ENCODE results near the gene HAPSTR1. TPM values are rescaled to one million over a fixed set of nuclear protein-coding genes. Genes with fewer than 3 reads are reported as not detected.
A peak's percentile ranks its signal among the peaks of the same experiment; 100 is the strongest.

The HAPSTR1 gene
- polyA plus RNA-seq, 1 of the 3 experiments (the other 2 are of a cell fraction) = 7.0 TPM

- ChIA-PET POLR2A (no interaction called here), CTCF (interaction anchor here (1.1 to 2.2 kb wide), 4 partner anchors 9 to 197 kb away, joined by 3 to 5 read pairs (median 4); no protein-coding TSS in a partner anchor)
- H3K9me2 ChIP-seq = no peaks in the 10 kb centered on the region
- no peaks in the 10 kb centered on the region for H3K27me3 ChIP-seq (ENCODE audit: insufficient read depth)
- H3K4me2 ChIP-seq = peak overlapping the region; percentile 20; the same call in 1 of the 2 replicates
- H4K20me1 ChIP-seq (ENCODE audit: insufficient read depth) = no peaks in the 10 kb centered on the region
- H3K36me3 ChIP-seq (replicated peaks in 1 of 2; ENCODE audit: control insufficient read depth in 1 of 2, insufficient read depth in 2 of 2, low read length in 1 of 2) = no peaks in the 10 kb centered on the region
- H2AFZ ChIP-seq (ENCODE audit: low read depth) = no peak overlapping the region; the same call in 1 of the 2 replicates
- no peaks in the 10 kb centered on the region for H3K9me3 ChIP-seq
- H3K27ac ChIP-seq (ENCODE audit: low read depth in 2 of 2, low read length in 1 of 2) = peak overlapping the region; percentile 13 to 45; a peak in 3 of 4 replicates
- H3K79me2 ChIP-seq (ENCODE audit: insufficient read depth) = no peaks in the 10 kb centered on the region
- peaks cover 5 to 11% of the 10 kb centered on the region in 2 experiments; a peak in 2 of 4 replicates for H3K4me1 ChIP-seq (ENCODE audit: control insufficient read depth in 1 of 2, insufficient read depth in 2 of 2, low read depth in 1 of 2, low read length in 1 of 2)
- DNase-seq = peak; percentile 37
- TF ChIP-seq ZBTB33 (IDR thresholded peaks at IDR 0.05; ENCODE audit: borderline replicate concordance, low read depth) = no peak
- TF ChIP-seq TAF1 (IDR thresholded peaks at IDR 0.05; ENCODE audit: borderline replicate concordance, low read depth, low read length) = no peak
- TF ChIP-seq EP300 (IDR thresholded peaks at IDR 0.05; ENCODE audit: borderline replicate concordance in 1 of 2, low read depth in 1 of 2, low read length in 1 of 2) = peak; percentile 10 to 48; a peak in 1 of 4 replicates
- TF ChIP-seq POLR2AphosphoS5 (IDR thresholded peaks at IDR 0.05; ENCODE audit: low read depth, low read length) = peak; percentile 47; the same call in 1 of the 2 replicates
- TF ChIP-seq TEAD4 (IDR thresholded peaks at IDR 0.05; ENCODE audit: borderline replicate concordance, insufficient read depth) = no peak
- peak; percentile 59 for TF ChIP-seq FOSL2 (IDR thresholded peaks at IDR 0.05; ENCODE audit: borderline replicate concordance, low read depth)
- no peak for TF ChIP-seq NRF1 (IDR thresholded peaks at IDR 0.05; ENCODE audit: low read depth, low read length)
- TF ChIP-seq, protein P1, sequence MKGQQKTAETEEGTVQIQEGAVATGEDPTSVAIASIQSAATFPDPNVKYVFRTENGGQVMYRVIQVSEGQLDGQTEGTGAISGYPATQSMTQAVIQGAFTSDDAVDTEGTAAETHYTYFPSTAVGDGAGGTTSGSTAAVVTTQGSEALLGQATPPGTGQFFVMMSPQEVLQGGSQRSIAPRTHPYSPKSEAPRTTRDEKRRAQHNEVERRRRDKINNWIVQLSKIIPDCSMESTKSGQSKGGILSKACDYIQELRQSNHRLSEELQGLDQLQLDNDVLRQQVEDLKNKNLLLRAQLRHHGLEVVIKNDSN (IDR thresholded peaks at IDR 0.05; ENCODE audit: borderline replicate concordance, low read depth) = no peak; the same call in 1 of the 2 replicates
- TF ChIP-seq NFIC (IDR thresholded peaks at IDR 0.05; ENCODE audit: borderline replicate concordance) = peak; percentile 47; the same call in 1 of the 2 replicates
- no peak for TF ChIP-seq RCOR1 (IDR thresholded peaks at IDR 0.05; ENCODE audit: low read length)
- TF ChIP-seq, protein P2, sequence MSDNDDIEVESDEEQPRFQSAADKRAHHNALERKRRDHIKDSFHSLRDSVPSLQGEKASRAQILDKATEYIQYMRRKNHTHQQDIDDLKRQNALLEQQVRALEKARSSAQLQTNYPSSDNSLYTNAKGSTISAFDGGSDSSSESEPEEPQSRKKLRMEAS (IDR thresholded peaks at IDR 0.05; ENCODE audit: low read depth) = peak; percentile 62; the same call in 1 of the 2 replicates
- TF ChIP-seq PBX3 (IDR thresholded peaks at IDR 0.05) = peak; percentile 77
- no peak for TF ChIP-seq GABPA (IDR thresholded peaks at IDR 0.05; ENCODE audit: low read depth)
- no peak for TF ChIP-seq SMC3 (IDR thresholded peaks at IDR 0.05; ENCODE audit: low read depth, low read length)
- TF ChIP-seq RXRA (IDR thresholded peaks at IDR 0.05; ENCODE audit: borderline replicate concordance, low read depth) = no peak
- TF ChIP-seq JUND (IDR thresholded peaks at IDR 0.05) = peak; percentile 52
- peak; percentile 81 for TF ChIP-seq TCF12 (IDR thresholded peaks at IDR 0.05)
- TF ChIP-seq CHD2 (IDR thresholded peaks at IDR 0.05; ENCODE audit: low read length, partially characterized antibody) = no peak
- TF ChIP-seq GATA2 (CRISPR knock-in tag; IDR thresholded peaks at IDR 0.05) = peak; percentile 78
- WGBS (ENCODE audit: low lambda C conversion rate) = 44% methylated on average over 11 of the region's 11 CpGs
- H3F3A ChIP-seq (replicated peaks; ENCODE audit: insufficient read depth) = peaks cover 20% of the 10 kb centered on the region
- H3K9ac ChIP-seq = no peak overlapping the region
- H3K4me3 ChIP-seq (ENCODE audit: low read depth in 2 of 2, low read length in 1 of 2) = no peak overlapping the region
These were observed 14.2 kb upstream of the HAPSTR1 start for GRCh38 chr16:9077091-9077809.
